A549 treated with GW870086 at 1 μM for 4 hours (cell line): Measurements from ENCODE around the gene OPCML. TPM values are rescaled to one million over a fixed set of nuclear protein-coding genes. Genes with fewer than 3 reads are reported as not detected.

ENCODE experiments used
- total RNA-seq: library from RNA; stranded (reverse); fragments of 200-300 nt; extraction: Qiagen RNA extraction; gene quantifications from 5 replicates; pipeline ENCODE4 v1.2.3, GENCODE V29; 2022; ENCODE audit warnings: low read depth

The OPCML gene
- total RNA-seq, result not detected in 5 replicates

GRCh38 chr11:133531971-133532651, at the start of gene OPCML:
Gene OPCML (minus strand): TSS chr11:133532501.

